H1 (cell line): ENCODE results near the gene NLRP7. TPM values are rescaled to one million over a fixed set of nuclear protein-coding genes. Genes with fewer than 3 reads are reported as not detected.
"Not testable (repeated sequence)": the region's sequence is repeated elsewhere in the genome, so short reads cannot be mapped to it uniquely, and the experiment has no call there.

ENCODE experiments used
- CTCF ChIA-PET: fragments of 300-600 bp; sonication (Branson Sonifier 250); formaldehyde crosslinking; loops from one replicate; lab custom pipeline; 2021; ENCODE audit not compliant: partially characterized antibody; lab: Charles Lee
- POLR2A ChIA-PET: fragments of 300-600 bp; sonication (Branson Sonifier 250); formaldehyde crosslinking; loops from one replicate; lab custom pipeline; 2021; ENCODE audit warnings: inconsistent platforms; ENCODE audit not compliant: partially characterized antibody; lab: Charles Lee
- DNase-seq, 2 experiments: peaks; one replicate each; pipeline versions ENCODE4 v3.0.0 to v3.0.0-alpha.2; 2010 to 2022; ENCODE audit warnings: low spot score in 2 of 2, low read depth in 1 of 2, mixed read lengths in 1 of 2
- FAIRE-seq: peaks from 2 replicates; lab custom pipeline; 2011; peaks lifted over from hg19 to GRCh38; lab: Jason Lieb, UNC
- H2AFZ ChIP-seq: 2 replicates; pipeline ENCODE4 v1.8.1; 2012; ENCODE audit warnings: low read length, inconsistent platforms
- H2AK5ac ChIP-seq: 2 replicates; pipeline ENCODE4 v1.6.1; 2013; ENCODE audit warnings: low read depth, low read length
- H2BK120ac ChIP-seq: replicated peaks from 2 replicates; pipeline ENCODE3; 2013; ENCODE audit warnings: low read depth, low read length, inconsistent platforms
- H2BK12ac ChIP-seq: 2 replicates; pipeline ENCODE4 v1.6.1; 2013; ENCODE audit warnings: low read depth, low read length
- H2BK15ac ChIP-seq: 2 replicates; pipeline ENCODE4 v1.6.1; 2013; ENCODE audit warnings: low read length
- H2BK20ac ChIP-seq: 2 replicates; pipeline ENCODE4 v1.6.1; 2013; ENCODE audit warnings: low read length
- H2BK5ac ChIP-seq: 2 replicates; pipeline ENCODE4 v1.6.1; 2013; ENCODE audit warnings: low read depth, low read length
- H3K14ac ChIP-seq: 2 replicates; pipeline ENCODE4 v1.6.1; 2013; ENCODE audit warnings: inconsistent platforms; ENCODE audit not compliant: insufficient read length
- H3K18ac ChIP-seq: 2 replicates; pipeline ENCODE4 v1.6.1; 2013; ENCODE audit warnings: low read length; ENCODE audit errors: extremely low read depth
- H3K23ac ChIP-seq: 2 replicates; pipeline ENCODE4 v1.6.1; 2013; ENCODE audit warnings: inconsistent platforms; ENCODE audit not compliant: insufficient read length
- H3K23me2 ChIP-seq: 2 replicates; pipeline ENCODE4 v1.6.1; 2013; ENCODE audit warnings: low read depth, low read length
- H3K27ac ChIP-seq: 2 replicates; pipeline ENCODE4 v1.6.1; 2011; ENCODE audit warnings: low read depth, low read length, inconsistent platforms
- H3K27me3 ChIP-seq, 4 experiments: replicated peaks in 1 of 4; 1 replicate in 1 of 4; 2 replicates in 3 of 4; pipeline versions ENCODE4 v1.6.1 to v1.8.1; 2011 to 2013; ENCODE audit warnings: low read length in 3 of 4, mild to moderate bottlenecking in 3 of 4, inconsistent platforms in 2 of 4, mixed read lengths in 2 of 4, moderate library complexity in 1 of 4; ENCODE audit not compliant: control insufficient read depth in 3 of 4, insufficient read depth in 3 of 4; ENCODE audit errors: extremely low read depth in 1 of 4
- H3K36me3 ChIP-seq, 4 experiments: 2 replicates each; pipeline versions ENCODE4 v1.6.1 to v1.8.1; 2011 to 2013; ENCODE audit warnings: mild to moderate bottlenecking in 4 of 4, low read length in 3 of 4, moderate library complexity in 2 of 4, control low read depth in 1 of 4, inconsistent platforms in 1 of 4; ENCODE audit not compliant: insufficient read depth in 4 of 4, control insufficient read depth in 2 of 4
- H3K4ac ChIP-seq: replicated peaks from 2 replicates; pipeline ENCODE3; 2013; ENCODE audit warnings: low read length, low read depth, mixed read lengths, inconsistent platforms; ENCODE audit not compliant: insufficient read length
- H3K4me1 ChIP-seq, 4 experiments: replicated peaks in 1 of 4; 1 replicate in 1 of 4; 2 replicates in 3 of 4; pipeline versions ENCODE4 v1.6.1 to v1.8.1; 2011 to 2013; ENCODE audit warnings: low read length in 3 of 4, inconsistent platforms in 2 of 4, mixed read lengths in 1 of 4; ENCODE audit not compliant: insufficient read depth in 4 of 4, control insufficient read depth in 3 of 4
- H3K4me2 ChIP-seq, 2 experiments: 2 replicates each; pipeline versions ENCODE4 v1.6.1 to v1.8.1; 2011 to 2013; ENCODE audit warnings: low read depth in 2 of 2, low read length in 2 of 2, control low read depth in 1 of 2, inconsistent platforms in 1 of 2, mild to moderate bottlenecking in 1 of 2; ENCODE audit not compliant: insufficient read depth in 1 of 2
- H3K4me3 ChIP-seq, 4 experiments: fragments of 200-600, 300-600 bp in 1 of 4; sonication (generic), shearing (Covaris generic), sonication (Bioruptor Twin) in 1 of 4; 2 replicates each; pipeline versions ENCODE4 v1.5.1 to v1.8.1; 2011 to 2016; ENCODE audit warnings: low read length in 4 of 4, low read depth in 3 of 4, control low read depth in 2 of 4, inconsistent platforms in 2 of 4, mild to moderate bottlenecking in 2 of 4, mixed read lengths in 1 of 4, moderate library complexity in 1 of 4; ENCODE audit not compliant: insufficient read depth in 2 of 4; ENCODE audit errors: extremely low read depth in 1 of 4
- H3K56ac ChIP-seq: replicated peaks from 2 replicates; pipeline ENCODE3; 2013; ENCODE audit warnings: low read depth, mild to moderate bottlenecking, mixed read lengths, low read length, inconsistent platforms; ENCODE audit not compliant: insufficient read length
- H3K79me1 ChIP-seq: 2 replicates; pipeline ENCODE4 v1.6.1; 2013; ENCODE audit warnings: low read depth, low read length, control low read depth
- H3K79me2 ChIP-seq, 2 experiments: 2 replicates each; pipeline versions ENCODE4 v1.6.1 to v1.8.1; 2012 to 2013; ENCODE audit warnings: low read length in 2 of 2, mild to moderate bottlenecking in 2 of 2, inconsistent platforms in 1 of 2; ENCODE audit not compliant: insufficient read depth in 2 of 2, control insufficient read depth in 1 of 2
- H3K9ac ChIP-seq, 4 experiments: replicated peaks in 1 of 4; 1 replicate in 1 of 4; 2 replicates in 3 of 4; pipeline versions ENCODE4 v1.6.1 to v1.8.1; 2011 to 2013; ENCODE audit warnings: low read depth in 3 of 4, low read length in 3 of 4, control low read depth in 2 of 4, mild to moderate bottlenecking in 2 of 4, moderate library complexity in 2 of 4, inconsistent platforms in 1 of 4; ENCODE audit errors: extremely low read depth in 1 of 4
- H3K9me3 ChIP-seq, 2 experiments: 2 replicates each; pipeline versions ENCODE4 v1.6.1 to v1.8.1; 2012 to 2013; ENCODE audit warnings: mild to moderate bottlenecking in 2 of 2, moderate library complexity in 2 of 2, control low read depth in 1 of 2, inconsistent platforms in 1 of 2, low read depth in 1 of 2, low read length in 1 of 2, mixed read lengths in 1 of 2; ENCODE audit not compliant: insufficient read depth in 2 of 2
- H4K20me1 ChIP-seq, 2 experiments: replicated peaks in 1 of 2; 2 replicates each; pipeline versions ENCODE3 to v1.8.1; 2011 to 2013; ENCODE audit warnings: inconsistent platforms in 2 of 2, low read length in 2 of 2, mild to moderate bottlenecking in 1 of 2; ENCODE audit not compliant: insufficient read depth in 2 of 2, control insufficient read depth in 1 of 2
- H4K5ac ChIP-seq: 2 replicates; pipeline ENCODE4 v1.6.1; 2013; ENCODE audit warnings: low read length, low read depth, mixed read lengths, inconsistent platforms; ENCODE audit not compliant: insufficient read length
- H4K8ac ChIP-seq: 2 replicates; pipeline ENCODE4 v1.8.0; 2013; ENCODE audit warnings: mild to moderate bottlenecking, moderate library complexity, low read length, inconsistent platforms; ENCODE audit not compliant: insufficient read depth; ENCODE audit errors: extremely low read depth
- H4K91ac ChIP-seq: replicated peaks from 2 replicates; pipeline ENCODE3; 2013; ENCODE audit warnings: low read length, mixed read lengths, inconsistent platforms; ENCODE audit not compliant: insufficient read length
- WGBS, 2 experiments: shearing (Covaris generic) in 1 of 2; methylation state at CpG; one replicate each; pipeline versions ENCODE4 v1.1.6 to v1.1.7; 2013 to 2015; ENCODE audit warnings: low lambda C conversion rate in 2 of 2, mixed read lengths in 2 of 2, inconsistent platforms in 1 of 2, low coverage in 1 of 2, missing lambda C conversion rate in 1 of 2; ENCODE audit not compliant: insufficient replicate concordance in 2 of 2, insufficient coverage in 1 of 2, insufficient read length in 1 of 2; ENCODE audit errors: extremely low coverage in 1 of 2, missing lambda C conversion rate in 1 of 2; 5-methylcytosine and 5-hydroxymethylcytosine counted together
- polyA plus RNA-seq, 7 experiments: library from polyadenylated mRNA; depleted of rRNA in 3 of 7; stranded (reverse) in 5 of 7; unstranded in 2 of 7; fragments of >200 nt in 5 of 7; fragments of 200-250 nt in 2 of 7; gene quantifications; 1 replicate in 5 of 7; 2 replicates in 1 of 7; 4 replicates in 1 of 7; pipeline versions ENCODE4 v1.2.1 to v1.2.3, GENCODE V29; 2011 to 2013; ENCODE audit warnings: missing spikeins in 2 of 7, mixed read lengths in 2 of 7
- total RNA-seq: library from RNA; stranded (reverse); fragmentation: NEBNext Ultra II Directional; extraction: Animal tissue kit (Norgen Biotek cat#: 25700); gene quantifications from 2 replicates; pipeline ENCODE4 v1.2.1, GENCODE V29; 2021

Gene NLRP7
- total and polyA plus RNA-seq, 2 of the 8 experiments (the other 6 are each of a cell fraction or from before 2014, with no cell fraction given): 0.91 to 1.2 TPM

DNA sequence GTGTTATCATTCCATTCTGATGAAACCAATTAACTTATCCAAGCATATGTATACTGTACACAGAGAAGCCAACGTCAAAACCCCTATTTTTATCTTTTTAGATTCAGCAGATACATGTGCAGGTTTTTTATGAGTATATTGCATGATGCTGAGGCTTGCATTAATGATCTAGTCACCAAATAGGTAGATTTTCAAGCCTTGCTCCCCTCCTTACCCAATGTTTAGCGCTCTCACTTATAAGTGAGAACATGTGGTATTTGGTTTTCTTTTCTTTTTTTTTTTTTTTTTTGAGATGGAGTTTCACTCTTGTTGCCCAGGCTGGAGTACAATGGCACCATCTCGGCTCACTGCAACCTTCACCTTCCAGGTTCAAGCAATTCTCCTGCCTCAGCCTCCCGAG is 43.1 kb downstream of the NLRP7 start:
- H4K5ac ChIP-seq, H3K79me1 ChIP-seq, H2BK20ac ChIP-seq, H2BK120ac ChIP-seq, H3K36me3 ChIP-seq, H3K23ac ChIP-seq, DNase-seq, H3K4me3 ChIP-seq, H3K4ac ChIP-seq, H2BK15ac ChIP-seq, H3K9me3 ChIP-seq, H2AK5ac ChIP-seq, POLR2A ChIA-PET, H4K20me1 ChIP-seq, H2AFZ ChIP-seq, H3K9ac ChIP-seq, H3K4me2 ChIP-seq, H3K18ac ChIP-seq, H4K91ac ChIP-seq, H2BK12ac ChIP-seq, H2BK5ac ChIP-seq, H3K14ac ChIP-seq, H4K8ac ChIP-seq, H3K27me3 ChIP-seq, H3K23me2 ChIP-seq, H3K4me1 ChIP-seq, H3K56ac ChIP-seq, H3K27ac ChIP-seq, H3K79me2 ChIP-seq, FAIRE-seq: not testable (repeated sequence)
- 88% methylated on average over 4 of the region's 4 CpGs; no CpG with 5 or more reads in 1 of the 2 experiments for WGBS, 2 experiments
- CTCF ChIA-PET: interaction anchor here (0.8 kb wide), 1 partner anchor 22 kb away, joined by 4 read pairs; no protein-coding TSS in a partner anchor
